Liver (tissue), 9 donors: ENCODE results near the gene TRIM41. TPM values are rescaled to one million over a fixed set of nuclear protein-coding genes. Genes with fewer than 3 reads are reported as not detected.
"Not testable (repeated sequence)": the region's sequence is repeated elsewhere in the genome, so short reads cannot be mapped to it uniquely, and the experiment has no call there.

Source experiments
- DNase-seq: peaks from one replicate; pipeline ENCODE4 v3.0.0-alpha.2; 2017; ENCODE audit warnings: low spot score
- H3K27ac ChIP-seq, 2 donors: one replicate each; pipeline ENCODE4 v1.7.0; 2013; ENCODE audit warnings: inconsistent platforms in 2 of 2, low read length in 2 of 2, control low read depth in 1 of 2, low read depth in 1 of 2, mild to moderate bottlenecking in 1 of 2
- H3K27me3 ChIP-seq, 4 donors: one replicate each; pipeline versions ENCODE4 v1.6.1 to v1.7.0; 2013; ENCODE audit warnings: low read length in 3 of 4, inconsistent platforms in 1 of 4, mild to moderate bottlenecking in 1 of 4, moderate library complexity in 1 of 4; ENCODE audit not compliant: control insufficient read depth in 4 of 4, insufficient read depth in 4 of 4
- H3K36me3 ChIP-seq, 4 donors: one replicate each; pipeline versions ENCODE4 v1.6.1 to v1.7.0; 2013; ENCODE audit warnings: low read length in 3 of 4, mild to moderate bottlenecking in 3 of 4, low read depth in 1 of 4, moderate library complexity in 1 of 4; ENCODE audit not compliant: control insufficient read depth in 4 of 4, insufficient read depth in 3 of 4
- H3K4me1 ChIP-seq, 4 donors: one replicate each; pipeline versions ENCODE4 v1.6.1 to v1.7.0; 2013; ENCODE audit warnings: low read length in 3 of 4, mild to moderate bottlenecking in 3 of 4, moderate library complexity in 1 of 4; ENCODE audit not compliant: control insufficient read depth in 4 of 4, insufficient read depth in 4 of 4
- H3K4me3 ChIP-seq, 3 donors: one replicate each; pipeline versions ENCODE4 v1.6.1 to v1.7.0; 2013; ENCODE audit warnings: low read length in 3 of 3, control low read depth in 1 of 3, low read depth in 1 of 3, mild to moderate bottlenecking in 1 of 3
- H3K9ac ChIP-seq, 2 donors: one replicate each; pipeline ENCODE4 v1.7.0; 2013; ENCODE audit warnings: low read length in 2 of 2, mild to moderate bottlenecking in 2 of 2, moderate library complexity in 2 of 2, control low read depth in 1 of 2, low read depth in 1 of 2
- H3K9me3 ChIP-seq, 4 donors: one replicate each; pipeline versions ENCODE4 v1.6.1 to v1.7.0; 2013; ENCODE audit warnings: low read length in 3 of 4; ENCODE audit not compliant: control insufficient read depth in 4 of 4
- CTCF ChIP-seq: fragments of 150-350 bp; IDR thresholded peaks from 2 replicates; pipeline ENCODE4 v1.5.1; 2017; ENCODE audit warnings: improper control_type of control experiment, low read depth, low read length; ENCODE audit not compliant: missing input control
- EGR1 ChIP-seq, 2 donors: IDR thresholded peaks; 2 replicates each; pipeline ENCODE4 v1.6.1; 2016 to 2018; ENCODE audit warnings: antibody characterized with exemption in 2 of 2, low read depth in 2 of 2
- FOXA2 ChIP-seq: IDR thresholded peaks from 2 replicates; pipeline ENCODE4 v1.6.1; 2016; ENCODE audit warnings: antibody characterized with exemption
- GABPA ChIP-seq, 2 donors: IDR thresholded peaks in 1 of 2; conservative IDR thresholded peaks in 1 of 2; 2 replicates each; pipeline ENCODE4 v1.6.1; 2016; ENCODE audit warnings: antibody characterized with exemption in 2 of 2, mild to moderate bottlenecking in 1 of 2, moderate library complexity in 1 of 2
- HNF4A ChIP-seq, 2 donors: conservative IDR thresholded peaks; 2 replicates each; pipeline ENCODE4 v1.6.1; 2016; ENCODE audit warnings: antibody characterized with exemption in 2 of 2, mild to moderate bottlenecking in 2 of 2
- JUND ChIP-seq, 2 donors: IDR thresholded peaks; 2 replicates each; pipeline ENCODE4 v1.6.1; 2016; ENCODE audit warnings: antibody characterized with exemption in 2 of 2
- RAD21 ChIP-seq, 2 donors: IDR thresholded peaks; 2 replicates each; pipeline ENCODE4 v1.6.1; 2016; ENCODE audit warnings: antibody characterized with exemption in 2 of 2, mild to moderate bottlenecking in 2 of 2
- RXRA ChIP-seq, 2 donors: IDR thresholded peaks; 2 replicates each; pipeline ENCODE4 v1.6.1; 2017 to 2018; ENCODE audit warnings: antibody characterized with exemption in 2 of 2, mild to moderate bottlenecking in 1 of 2
- TAF1 ChIP-seq: conservative IDR thresholded peaks from 2 replicates; pipeline ENCODE4 v1.6.1; 2016; ENCODE audit warnings: antibody characterized with exemption, mild to moderate bottlenecking
- YY1 ChIP-seq: IDR thresholded peaks from 2 replicates; pipeline ENCODE4 v1.6.1; 2016; ENCODE audit warnings: antibody characterized with exemption, mild to moderate bottlenecking
- WGBS: extraction: QIAGEN DNeasy Blood & Tissue Kit; methylation state at CpG from one replicate; pipeline ENCODE4 v1.1.7; 2013; 5-methylcytosine and 5-hydroxymethylcytosine counted together
- polyA plus RNA-seq, 2 donors: library from polyadenylated mRNA; stranded (reverse) in 1 of 2; unstranded in 1 of 2; fragments of 200-250 nt in 1 of 2; fragments of >200 nt in 1 of 2; fragmentation: Nextera tagmentation in 1 of 2; extraction: Ambion mirVana in 1 of 2; gene quantifications; one replicate each; pipeline versions ENCODE4 v1.2.1 to v1.2.3, GENCODE V29; 2013 to 2015
- total RNA-seq, 2 donors: library from RNA; depleted of rRNA; stranded (reverse); fragments of >200 nt; gene quantifications; one replicate each; pipeline ENCODE4 v1.2.3, GENCODE V29; 2014
- TF ChIP-seq, protein P1 (sequence below): IDR thresholded peaks from 2 replicates; pipeline ENCODE4 v1.6.1; 2016; ENCODE audit warnings: antibody characterized with exemption
- TF ChIP-seq, protein P2 (sequence below): IDR thresholded peaks from 2 replicates; pipeline ENCODE4 v1.6.1; 2016; ENCODE audit warnings: antibody characterized with exemption
- donor health status: healthy.
- donor health status: healthy.
- donor health status: healthy.
- donor health status: healthy.
- donor health status: healthy.

TRIM41 gene
- total and polyA plus RNA-seq, 4 donors, result 2.8 to 14.1 (median 11.0) TPM

DNA sequence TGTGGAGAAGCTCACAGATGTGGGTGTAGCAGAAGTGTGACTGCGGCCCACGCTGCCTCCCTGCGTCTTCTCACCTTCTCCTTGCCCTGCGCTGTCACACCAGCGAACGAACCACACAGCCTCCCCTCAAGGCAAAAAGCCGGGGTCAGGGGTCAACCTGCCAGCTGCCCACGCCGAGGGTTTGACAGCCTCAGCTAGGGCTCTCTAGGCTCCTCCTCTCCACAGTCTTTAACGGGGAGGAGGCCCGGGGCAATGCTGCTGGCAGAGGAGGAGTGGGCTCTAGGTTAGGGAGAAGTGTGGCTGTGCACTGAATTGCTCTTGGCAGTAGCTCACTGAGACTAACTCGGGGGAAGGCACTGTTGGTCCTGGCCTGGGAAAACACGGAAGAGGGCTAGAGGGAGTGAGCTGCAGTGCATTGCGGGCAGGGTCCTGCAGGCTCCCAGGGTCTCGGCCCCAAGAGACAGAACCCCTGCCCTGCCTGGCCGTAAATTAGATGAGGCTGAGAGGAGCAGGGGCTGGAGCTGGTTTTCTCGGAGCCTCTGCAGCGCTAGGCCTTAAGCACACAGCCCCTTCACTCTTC lies 42.1 kb downstream of the TRIM41 start:
- DNase-seq, result no peak
- Histone ChIP-seq H3K27me3 (no peaks in the 10 kb centered on the region), H3K9me3 (no peaks in the 10 kb centered on the region), H3K36me3 (no peaks in the 10 kb centered on the region), H3K27ac (no peak overlapping the region), H3K4me3 (no peak overlapping the region), H3K9ac (no peak overlapping the region), H3K4me1 (peaks cover 0 to 11% (median 6%) of the 10 kb centered on the region in 4 donors)
- no peak for TF ChIP-seq RAD21 (IDR thresholded peaks at IDR 0.05)
- no peak for TF ChIP-seq HNF4A (conservative IDR thresholded peaks at IDR 0.05)
- TF ChIP-seq, protein P1, sequence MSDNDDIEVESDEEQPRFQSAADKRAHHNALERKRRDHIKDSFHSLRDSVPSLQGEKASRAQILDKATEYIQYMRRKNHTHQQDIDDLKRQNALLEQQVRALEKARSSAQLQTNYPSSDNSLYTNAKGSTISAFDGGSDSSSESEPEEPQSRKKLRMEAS, result no peak
- no peak for TF ChIP-seq CTCF
- TF ChIP-seq, protein P2, sequence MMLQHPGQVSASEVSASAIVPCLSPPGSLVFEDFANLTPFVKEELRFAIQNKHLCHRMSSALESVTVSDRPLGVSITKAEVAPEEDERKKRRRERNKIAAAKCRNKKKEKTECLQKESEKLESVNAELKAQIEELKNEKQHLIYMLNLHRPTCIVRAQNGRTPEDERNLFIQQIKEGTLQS, result no peak
- no peak for TF ChIP-seq EGR1 (IDR thresholded peaks at IDR 0.05; ENCODE audit: low read depth in 2 of 2)
- TF ChIP-seq TAF1, result no peak
- no peak for TF ChIP-seq FOXA2
- TF ChIP-seq GABPA (IDR thresholded peaks at IDR 0.05 in 1 of 2, conservative IDR thresholded peaks at IDR 0.05 in 1 of 2), result no peak
- TF ChIP-seq RXRA (IDR thresholded peaks at IDR 0.05), result no peak
- TF ChIP-seq YY1, result no peak
- no peak for TF ChIP-seq JUND (IDR thresholded peaks at IDR 0.05)
- WGBS, result 85% methylated on average over 18 of the region's 18 CpGs

- DNase-seq, H3K27me3 ChIP-seq, H3K36me3 ChIP-seq, H3K4me3 ChIP-seq, H3K9ac ChIP-seq, H3K27ac ChIP-seq, H3K9me3 ChIP-seq, H3K4me1 ChIP-seq: not testable (repeated sequence)
- 80% methylated on average over 8 of the region's 8 CpGs for WGBS
Measured at GRCh38 chr5:181267291-181267904, 44.3 kb downstream of the TRIM41 start.

DNA sequence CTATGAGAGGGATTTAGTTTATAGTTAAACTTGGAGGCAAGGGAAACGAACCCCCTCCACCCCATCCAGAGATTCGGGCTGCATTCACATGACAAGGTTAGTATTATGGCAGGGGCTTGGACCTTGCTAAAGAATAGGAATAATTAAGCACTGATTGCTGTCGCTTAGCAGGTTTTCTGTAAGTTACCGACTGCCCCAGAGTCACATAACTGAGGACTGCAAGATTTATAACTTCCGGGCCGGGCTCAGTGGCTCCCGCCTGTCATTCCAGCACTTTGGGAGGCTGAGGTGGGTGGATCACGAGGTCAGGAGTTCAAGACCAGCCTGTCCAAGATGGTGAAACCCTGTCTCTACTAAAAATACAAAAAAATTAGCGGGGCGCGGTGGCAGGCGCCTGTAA lies 44.8 kb downstream of the TRIM41 start:
- DNase-seq, H3K27ac ChIP-seq, H3K4me1 ChIP-seq, H3K4me3 ChIP-seq, H3K36me3 ChIP-seq, H3K9me3 ChIP-seq, H3K9ac ChIP-seq, H3K27me3 ChIP-seq: not testable (repeated sequence)
- WGBS, result 90% methylated on average over 12 of the region's 12 CpGs
